Adipose tissue (tissue), 3 donors: Measurements from ENCODE around the gene PPP4R4. TPM values are rescaled to one million over a fixed set of nuclear protein-coding genes. Genes with fewer than 3 reads are reported as not detected.
"Not testable (repeated sequence)": the region's sequence is repeated elsewhere in the genome, so short reads cannot be mapped to it uniquely, and the experiment has no call there.

Experiments
- H3K27ac ChIP-seq: one replicate; pipeline ENCODE4 v1.5.1; 2013; ENCODE audit warnings: low read depth, low read length
- WGBS, 3 donors: extraction: QIAGEN DNeasy Blood & Tissue Kit; methylation state at CpG; one replicate each; pipeline ENCODE4 v1.1.7; 2013; 5-methylcytosine and 5-hydroxymethylcytosine counted together
- polyA plus RNA-seq, 3 donors: library from polyadenylated mRNA; stranded (reverse); fragments of 200-250 nt; gene quantifications; one replicate each; pipeline ENCODE4 v1.2.3, GENCODE V29; 2013
- donor health status: healthy with polysubstance abuse.
- donor health status: Bipolar disorder and iron deficiency.
- donor health status: healthy.

Gene PPP4R4
- polyA plus RNA-seq, 3 donors: 0.10 to 0.30 (median 0.11) TPM

- H3K27ac ChIP-seq: no peak overlapping the region
- WGBS, 3 donors: 79 to 87% (median 83%) methylated on average over 5 of the region's 5 CpGs
Observed at GRCh38 chr14:94172545-94172944, 1.6 kb upstream of the PPP4R4 start.

- 1% methylated on average over 20 of the region's 20 CpGs for WGBS, 3 donors
- H3K27ac ChIP-seq: no peak overlapping the region
Observed at GRCh38 chr14:94173471-94173884, 644 bp upstream of the PPP4R4 start.

- no peak overlapping the region for H3K27ac ChIP-seq
- WGBS, 3 donors: 0 to 2% (median 1%) methylated on average over 24 to 39 of the region's 39 CpGs
Observed at GRCh38 chr14:94174604-94175010, 485 bp downstream of the PPP4R4 start.

GRCh38 chr14:94175011-94175745, 1.1 kb downstream of the PPP4R4 start:
- no peak overlapping the region for H3K27ac ChIP-seq
- 2 to 3% (median 2%) methylated on average over 29 to 30 of the region's 30 CpGs for WGBS, 3 donors

- 26 to 27% (median 27%) methylated on average over 7 of the region's 7 CpGs for WGBS, 3 donors
- no peak overlapping the region for H3K27ac ChIP-seq
Observed at GRCh38 chr14:94175747-94176146, 1.6 kb downstream of the PPP4R4 start.

- WGBS, 3 donors: 48 to 87% (median 78%) methylated on average over 3 of the region's 3 CpGs
Observed at GRCh38 chr14:94176808-94177207, 2.7 kb downstream of the PPP4R4 start.

GRCh38 chr14:94177806-94178205, 3.7 kb downstream of the PPP4R4 start:
- WGBS, 3 donors: 84 to 94% (median 86%) methylated on average over 1 of the region's 1 CpG
- no peak overlapping the region for H3K27ac ChIP-seq

More at GRCh38 chr14:94176808-94177207, 2.7 kb downstream of the PPP4R4 start:
- no peak overlapping the region for H3K27ac ChIP-seq

GRCh38 chr14:94179244-94179643, 5.1 kb downstream of the PPP4R4 start:
- no peak overlapping the region for H3K27ac ChIP-seq
- 84 to 95% (median 89%) methylated on average over 2 of the region's 2 CpGs for WGBS, 3 donors

GRCh38 chr14:94180655-94181271, 6.6 kb downstream of the PPP4R4 start:
- WGBS, 3 donors: 6 to 7% (median 6%) methylated on average over 4 of the region's 4 CpGs
- no peak overlapping the region for H3K27ac ChIP-seq

GRCh38 chr14:94181835-94182234, 7.7 kb downstream of the PPP4R4 start:
- WGBS, 3 donors: 59 to 81% (median 76%) methylated on average over 2 of the region's 2 CpGs
- no peak overlapping the region for H3K27ac ChIP-seq

- no peak overlapping the region for H3K27ac ChIP-seq
- WGBS, 3 donors: 69 to 86% (median 75%) methylated on average over 1 of the region's 1 CpG
Observed at GRCh38 chr14:94192536-94192935, 18.4 kb downstream of the PPP4R4 start.

- H3K27ac ChIP-seq: no peak overlapping the region
- 39 to 56% (median 56%) methylated on average over 1 of the region's 1 CpG for WGBS, 3 donors
Observed at GRCh38 chr14:94193776-94194175, 19.7 kb downstream of the PPP4R4 start.

- WGBS, 3 donors: 79 to 88% (median 86%) methylated on average over 2 of the region's 2 CpGs
Observed at GRCh38 chr14:94196057-94196456, 21.9 kb downstream of the PPP4R4 start.

GRCh38 chr14:94203473-94204210, 29.5 kb downstream of the PPP4R4 start:
- 63 to 73% (median 68%) methylated on average over 2 of the region's 2 CpGs for WGBS, 3 donors
- H3K27ac ChIP-seq: no peak overlapping the region

More at GRCh38 chr14:94196057-94196456, 21.9 kb downstream of the PPP4R4 start:
- no peak overlapping the region for H3K27ac ChIP-seq

GRCh38 chr14:94213021-94213420, 38.9 kb downstream of the PPP4R4 start:
- H3K27ac ChIP-seq: no peak overlapping the region
- WGBS, 3 donors: 34 to 85% (median 47%) methylated on average over 1 of the region's 1 CpG

- H3K27ac ChIP-seq: no peak overlapping the region
- 47 to 75% (median 58%) methylated on average over 2 of the region's 2 CpGs for WGBS, 3 donors
Observed at GRCh38 chr14:94213741-94214140, 39.6 kb downstream of the PPP4R4 start.

GRCh38 chr14:94217116-94217515, 43.0 kb downstream of the PPP4R4 start:
- H3K27ac ChIP-seq: no peak overlapping the region
- 63 to 82% (median 71%) methylated on average over 2 of the region's 2 CpGs for WGBS, 3 donors

- WGBS, 3 donors: 66 to 86% (median 81%) methylated on average over 43 to 47 of the region's 47 CpGs
- not testable (repeated sequence) for H3K27ac ChIP-seq
Observed at GRCh38 chr14:94218198-94218886, 44.2 kb downstream of the PPP4R4 start.

- WGBS, 3 donors: 73 to 83% (median 83%) methylated on average over 2 of the region's 2 CpGs
- no peak overlapping the region for H3K27ac ChIP-seq
Observed at GRCh38 chr14:94224040-94224439, 49.9 kb downstream of the PPP4R4 start.
